Measurements from ENCODE around the gene MGLL. TPM values are rescaled to one million over a fixed set of nuclear protein-coding genes. Genes with fewer than 3 reads are reported as not detected.

The MGLL gene
- total RNA-seq, 1 donor from 2014 or later: 0.43 TPM

Other genes starting within 250 kb of the MGLL start
- gene TPRA1, start 231.8 kb downstream of the MGLL start, total RNA-seq: 24.4 and 25.1 TPM in 2 replicates
- 92.4 and 96.7 TPM in 2 replicates for gene MCM2, start 224.1 kb downstream of the MGLL start, total RNA-seq
- gene PODXL2, start 193.3 kb downstream of the MGLL start, total RNA-seq: 25.5 and 25.7 TPM in 2 replicates
- 10.6 and 12.2 TPM in 2 replicates for gene ABTB1, start 149.6 kb downstream of the MGLL start, total RNA-seq
- 0.29 and 0.40 TPM in 2 replicates for gene KBTBD12, start 92.7 kb upstream of the MGLL start, total RNA-seq
- 171 and 176 TPM in 2 replicates for gene SEC61A1, start 229.9 kb upstream of the MGLL start, total RNA-seq